ENCODE results near the gene PIK3C3.

The PIK3C3 gene

DNA sequence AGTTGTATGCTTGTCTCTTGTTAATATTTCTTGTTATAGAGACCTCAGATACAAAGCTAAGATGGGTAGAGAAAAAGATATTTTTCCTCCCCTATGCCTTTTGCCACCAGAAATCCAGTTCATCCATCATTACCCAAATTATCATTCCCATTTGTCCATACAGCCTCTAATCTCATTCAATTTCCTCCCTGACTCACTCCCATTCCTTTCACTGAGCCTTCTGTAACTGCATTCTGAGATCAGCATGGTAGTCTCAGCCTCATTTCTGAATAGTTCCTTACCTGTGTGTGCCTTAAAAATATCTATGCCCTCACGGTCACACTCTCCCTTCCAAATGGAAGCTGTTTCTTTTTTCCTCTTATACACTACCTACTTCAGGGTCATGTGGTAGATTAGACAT lies 15.7 kb upstream of the PIK3C3 start:
- FAIRE-seq, result peak; percentile 74
- no peak for TF ChIP-seq CTCF (IDR thresholded peaks at IDR 0.05; ENCODE audit: insufficient read depth, missing control alignments)
- DNase-seq (ENCODE audit: insufficient read length, low spot score), result no peak

DNA sequence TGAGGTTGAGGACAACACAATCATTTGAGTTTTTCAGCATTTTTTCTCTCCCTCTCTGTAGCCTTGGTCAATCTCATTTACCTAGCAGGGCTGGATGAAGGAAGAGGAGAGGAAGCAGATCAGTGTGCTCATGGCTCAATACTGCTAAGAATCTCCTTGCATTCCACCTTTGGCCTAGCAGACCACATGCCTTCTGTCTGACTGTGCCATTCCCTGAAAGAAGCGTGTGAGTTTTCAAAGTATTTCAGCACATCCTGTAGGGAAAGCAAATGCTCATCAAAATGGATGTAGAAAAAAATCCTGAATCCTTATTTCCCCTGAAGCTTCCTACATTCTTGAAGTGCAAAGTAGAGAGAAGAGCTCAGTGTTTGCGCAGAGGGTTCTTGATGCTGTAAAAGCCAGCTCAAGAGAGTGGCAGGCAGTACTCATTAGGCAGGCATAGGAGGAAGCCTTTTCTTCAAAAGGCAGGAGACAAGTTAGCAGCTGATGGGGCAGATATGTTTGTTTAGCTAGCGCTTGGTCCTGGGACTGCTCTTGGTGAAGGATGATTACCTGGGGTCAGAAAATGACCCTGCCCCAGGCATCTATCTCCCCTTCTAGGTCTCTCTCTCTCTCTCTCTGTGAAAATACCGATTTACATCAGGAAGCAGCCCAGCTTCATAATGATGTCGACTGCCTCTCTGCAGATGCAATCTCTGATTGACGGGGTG lies 14.4 kb upstream of the PIK3C3 start:
- DNase-seq (ENCODE audit: insufficient read length, low spot score), result no peak
- no peak for TF ChIP-seq CTCF (IDR thresholded peaks at IDR 0.05; ENCODE audit: insufficient read depth, missing control alignments)
- FAIRE-seq, result no peak

DNA sequence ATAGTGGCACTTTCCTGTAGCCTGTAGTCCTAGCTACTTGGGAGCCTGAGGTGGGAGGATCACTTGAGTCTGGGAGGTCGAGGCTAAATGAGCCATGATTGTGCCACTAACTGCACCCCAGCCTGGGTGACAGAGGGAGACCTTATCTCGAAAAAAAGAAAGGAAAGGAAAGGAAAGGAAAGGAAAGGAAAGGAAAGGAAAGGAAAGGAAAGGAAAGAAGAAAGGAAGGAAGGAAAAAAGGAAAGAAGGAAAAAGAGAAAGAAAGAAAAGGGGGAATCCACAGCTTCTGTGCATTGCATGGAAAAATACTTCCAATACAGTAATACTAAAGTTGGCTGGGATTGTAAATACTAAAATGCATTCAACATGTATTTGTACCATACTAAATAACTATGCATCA lies 12.8 kb upstream of the PIK3C3 start:
- no peak for TF ChIP-seq CTCF (IDR thresholded peaks at IDR 0.05; ENCODE audit: insufficient read depth, missing control alignments)
- no peak for DNase-seq (ENCODE audit: insufficient read length, low spot score)
- FAIRE-seq, result no peak

DNA sequence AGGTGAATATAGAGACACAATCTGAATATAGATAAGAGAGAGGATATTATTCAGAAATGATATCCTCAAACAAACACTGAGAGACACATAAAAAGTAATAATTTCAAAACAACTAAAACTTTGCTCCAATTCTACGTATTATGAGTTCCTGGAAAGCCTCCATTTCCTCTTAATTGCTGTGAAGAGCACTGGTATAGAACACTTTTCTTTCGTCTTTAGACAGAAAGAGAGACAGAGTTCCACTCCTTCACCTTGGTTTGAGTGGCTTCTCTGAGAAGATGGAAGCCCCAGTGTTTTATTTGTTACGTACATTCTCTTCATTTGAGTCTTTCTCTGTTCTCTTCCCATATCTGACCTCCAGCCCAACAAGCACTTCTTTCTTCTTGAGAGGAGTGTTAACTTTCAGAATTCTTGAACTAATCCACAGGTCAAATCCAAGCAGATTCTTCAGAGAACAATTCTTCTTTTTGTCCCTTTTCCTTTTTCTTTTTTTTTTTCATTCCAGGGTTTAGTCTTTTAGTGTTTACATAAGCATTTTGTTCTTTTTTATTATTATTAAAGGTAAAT lies 6.4 kb upstream of the PIK3C3 start:
- FAIRE-seq (peak; percentile 78), DNase-seq (ENCODE audit: insufficient read length, low spot score) (no peak)

DNA sequence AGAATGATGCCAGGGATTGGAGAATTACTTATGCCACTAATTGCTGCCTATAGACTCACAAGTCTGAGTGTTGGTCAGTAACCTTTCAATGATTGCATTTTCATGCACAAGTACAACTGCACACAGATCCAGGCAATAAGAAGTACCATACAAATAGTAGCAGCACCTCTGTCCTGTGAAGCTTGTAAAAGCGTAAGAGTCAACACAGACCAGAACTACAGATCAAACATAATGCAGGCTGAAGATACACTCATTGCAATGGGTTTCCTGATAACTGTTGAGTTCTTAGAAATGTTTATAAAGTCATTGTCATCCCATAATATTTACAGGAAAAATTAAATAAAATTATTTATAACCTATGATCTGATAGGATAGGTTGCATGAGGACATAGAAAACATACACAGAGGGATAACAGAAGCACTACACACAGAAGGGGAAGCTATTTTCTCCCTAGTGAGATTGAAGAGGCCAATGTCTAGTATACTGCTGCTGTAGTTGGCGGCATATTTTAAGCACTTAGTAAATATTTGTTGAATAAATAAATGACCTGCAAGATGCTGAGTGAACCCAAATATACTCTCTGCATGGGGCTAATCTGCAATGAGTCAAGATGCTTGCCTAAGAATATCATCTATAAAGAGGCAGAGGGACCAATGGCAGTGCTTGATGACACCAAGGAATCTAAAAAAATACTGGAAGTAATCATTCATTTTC lies 5.7 kb upstream of the PIK3C3 start:
- no peak for TF ChIP-seq CTCF (IDR thresholded peaks at IDR 0.05; ENCODE audit: insufficient read depth, missing control alignments)
- DNase-seq (ENCODE audit: insufficient read length, low spot score) (no peak), FAIRE-seq (no peak)

More for the DNA sequence above, 6.4 kb upstream of the PIK3C3 start:
- no peak for TF ChIP-seq CTCF (IDR thresholded peaks at IDR 0.05; ENCODE audit: insufficient read depth, missing control alignments)

DNA sequence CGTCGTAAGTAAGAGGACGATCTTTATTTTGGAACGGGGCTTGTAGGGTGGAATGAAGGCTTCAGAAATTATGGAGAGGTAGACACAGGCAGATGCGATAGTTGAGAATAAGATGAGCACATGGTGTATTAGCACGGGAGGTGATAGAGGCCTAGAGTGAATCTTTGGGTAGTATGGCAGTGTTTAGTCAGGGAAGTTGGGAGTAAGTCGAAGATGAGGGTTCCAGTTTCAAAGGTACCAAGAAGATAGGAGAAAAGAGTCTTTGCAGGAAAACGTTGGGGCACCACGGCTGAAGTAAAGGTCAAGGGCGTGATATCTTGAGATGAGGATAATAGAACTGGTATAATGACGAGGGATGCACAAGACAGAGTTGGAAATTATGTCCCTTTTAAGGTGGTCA lies 654 bp downstream of the PIK3C3 start:
- FAIRE-seq (peak; percentile 95), DNase-seq (ENCODE audit: insufficient read length, low spot score) (no peak)
- no peak for TF ChIP-seq CTCF (IDR thresholded peaks at IDR 0.05; ENCODE audit: insufficient read depth, missing control alignments)

GRCh38 chr18:41959045-41959444 lies 4.0 kb downstream of the PIK3C3 start:
- DNase-seq (ENCODE audit: insufficient read length, low spot score) (no peak), FAIRE-seq (no peak)
- no peak for TF ChIP-seq CTCF (IDR thresholded peaks at IDR 0.05; ENCODE audit: insufficient read depth, missing control alignments)
